Type B pancreatic cell (in vitro differentiated cells): ENCODE results near the gene ARHGEF7. TPM values are rescaled to one million over a fixed set of nuclear protein-coding genes. Genes with fewer than 3 reads are reported as not detected.

Experiments
- DNase-seq: peaks from one replicate; pipeline ENCODE4 v3.0.0; 2021; ENCODE audit warnings: mixed read lengths; ENCODE audit not compliant: unreplicated experiment; ENCODE audit errors: extremely low spot score
- H3K27ac Mint-ChIP-seq: 2 replicates; pipeline ENCODE4 v1.8.0; 2021; ENCODE audit warnings: mild to moderate bottlenecking, mixed read lengths
- H3K27me3 Mint-ChIP-seq: 2 replicates; pipeline ENCODE4 v1.8.0; 2021; ENCODE audit warnings: mixed read lengths
- H3K36me3 Mint-ChIP-seq: 2 replicates; pipeline ENCODE4 v1.8.0; 2021; ENCODE audit warnings: mixed read lengths
- H3K4me1 Mint-ChIP-seq: one replicate; pipeline ENCODE4 v1.8.0; 2021; ENCODE audit warnings: mixed read lengths; ENCODE audit not compliant: unreplicated experiment
- H3K4me3 Mint-ChIP-seq: 2 replicates; pipeline ENCODE4 v1.8.0; 2021; ENCODE audit warnings: mild to moderate bottlenecking, mixed read lengths
- H3K9me3 Mint-ChIP-seq: 2 replicates; pipeline ENCODE4 v1.8.0; 2021; ENCODE audit warnings: mixed read lengths
- CTCF ChIP-seq: fragments of 200-600 bp; sonication (generic); conservative IDR thresholded peaks from 2 replicates; pipeline ENCODE4 v1.5.0; 2021; ENCODE audit warnings: antibody characterized with exemption, mild to moderate bottlenecking
- total RNA-seq: library from RNA; stranded (reverse); gene quantifications from 2 replicates; pipeline ENCODE4 v1.2.1, GENCODE V29; 2021; ENCODE audit warnings: low replicate concordance

ARHGEF7 gene
- total RNA-seq, 1 donor from 2014 or later, result 103 TPM

- Mint-ChIP-seq H3K4me3 (no peak overlapping the region), H3K4me1 (no peaks in the 10 kb centered on the region), H3K27me3 (no peaks in the 10 kb centered on the region), H3K36me3 (no peaks in the 10 kb centered on the region), H3K27ac (no peak overlapping the region), H3K9me3 (no peaks in the 10 kb centered on the region)
- peak; percentile 25 for DNase-seq
- TF ChIP-seq CTCF, result no peak
Observed at GRCh38 chr13:111329641-111330040, 214.5 kb downstream of the ARHGEF7 start.

GRCh38 chr13:111330066-111330610 is 215.0 kb downstream of the ARHGEF7 start:
- Mint-ChIP-seq H3K4me3 (no peak overlapping the region), H3K4me1 (no peaks in the 10 kb centered on the region), H3K27me3 (no peaks in the 10 kb centered on the region), H3K9me3 (no peaks in the 10 kb centered on the region), H3K27ac (no peak overlapping the region), H3K36me3 (no peaks in the 10 kb centered on the region)
- TF ChIP-seq CTCF, result no peak
- peak; percentile 20 for DNase-seq

GRCh38 chr13:111335298-111335697 is 220.2 kb downstream of the ARHGEF7 start:
- no peak for TF ChIP-seq CTCF
- no peaks in the 10 kb centered on the region for H3K9me3 Mint-ChIP-seq
- H3K27me3 Mint-ChIP-seq, result no peaks in the 10 kb centered on the region
- H3K4me3 Mint-ChIP-seq, result no peak overlapping the region
- H3K36me3 Mint-ChIP-seq, result peaks cover 4% of the 10 kb centered on the region
- DNase-seq, result peak; percentile 36
- no peak overlapping the region for H3K27ac Mint-ChIP-seq
- H3K4me1 Mint-ChIP-seq, result no peaks in the 10 kb centered on the region

GRCh38 chr13:111336666-111337065 is 221.6 kb downstream of the ARHGEF7 start:
- H3K9me3 Mint-ChIP-seq, result no peaks in the 10 kb centered on the region
- DNase-seq, result no peak
- H3K4me3 Mint-ChIP-seq, result no peak overlapping the region
- H3K36me3 Mint-ChIP-seq, result peaks cover 4% of the 10 kb centered on the region
- TF ChIP-seq CTCF, result no peak
- H3K27ac Mint-ChIP-seq, result no peak overlapping the region
- H3K4me1 Mint-ChIP-seq, result no peaks in the 10 kb centered on the region
- H3K27me3 Mint-ChIP-seq, result no peaks in the 10 kb centered on the region

GRCh38 chr13:111337206-111337605 is 222.1 kb downstream of the ARHGEF7 start:
- no peaks in the 10 kb centered on the region for H3K9me3 Mint-ChIP-seq
- no peak overlapping the region for H3K27ac Mint-ChIP-seq
- H3K4me1 Mint-ChIP-seq, result no peaks in the 10 kb centered on the region
- H3K36me3 Mint-ChIP-seq, result peaks cover 4% of the 10 kb centered on the region
- DNase-seq, result peak; percentile 29
- no peak for TF ChIP-seq CTCF
- H3K4me3 Mint-ChIP-seq, result no peak overlapping the region
- H3K27me3 Mint-ChIP-seq, result no peaks in the 10 kb centered on the region

- Mint-ChIP-seq H3K27ac (no peak overlapping the region), H3K4me1 (no peaks in the 10 kb centered on the region), H3K9me3 (no peaks in the 10 kb centered on the region), H3K27me3 (no peaks in the 10 kb centered on the region), H3K36me3 (peaks cover 4% of the 10 kb centered on the region), H3K4me3 (no peak overlapping the region)
- peak; percentile 31 for DNase-seq
- TF ChIP-seq CTCF, result no peak
Observed at GRCh38 chr13:111337741-111338140, 222.6 kb downstream of the ARHGEF7 start.
